ENCODE data around the gene TFAP2A.

TFAP2A gene

GRCh38 chr6:10405513-10405900, 9.4 kb downstream of the TFAP2A start:
- Histone ChIP-seq H3K79me2 (ENCODE audit: control insufficient read depth, insufficient read depth, low read length, poor library complexity) (peaks cover 16% of the 10 kb centered on the region), H3K36me3 (ENCODE audit: control insufficient read depth in 1 of 2, insufficient read depth in 2 of 2, low read length in 2 of 2) (peaks cover 16 to 38% of the 10 kb centered on the region in 2 experiments), H3K79me1 (ENCODE audit: low read length) (peaks cover 22% of the 10 kb centered on the region), H3K9me3 (ENCODE audit: insufficient read depth, low read depth, low read length) (no peaks in the 10 kb centered on the region), H3K4ac (ENCODE audit: low read depth, low read length) (no peak overlapping the region), H3K18ac (ENCODE audit: low read length) (no peak overlapping the region), H3K27ac (ENCODE audit: low read depth, low read length) (peak overlapping the region; percentile 37), H4K12ac (ENCODE audit: low read depth, low read length) (no peak overlapping the region), H2BK5ac (ENCODE audit: low read depth, low read length, poor library complexity) (no peak overlapping the region), H3K23ac (ENCODE audit: low read length) (no peak overlapping the region), H2AK5ac (ENCODE audit: low read length) (no peak overlapping the region), H4K8ac (ENCODE audit: low read depth, low read length) (no peak overlapping the region), H3K4me2 (ENCODE audit: low read length) (peak overlapping the region; percentile 75), H2AFZ (ENCODE audit: insufficient read depth, low read length, poor library complexity) (no peak overlapping the region), H3K14ac (ENCODE audit: low read length) (no peak overlapping the region), H4K91ac (ENCODE audit: low read depth, low read length) (no peak overlapping the region), H3K9ac (ENCODE audit: low read length) (no peak overlapping the region), H3K27me3 (ENCODE audit: insufficient read depth, low read length) (no peaks in the 10 kb centered on the region), H3K4me3 (ENCODE audit: low read depth, low read length) (no peak overlapping the region), H3K4me1 (ENCODE audit: control insufficient read depth in 1 of 2, insufficient read depth in 2 of 2, low read length in 2 of 2) (peaks cover 15 to 24% of the 10 kb centered on the region in 2 experiments), H2BK12ac (ENCODE audit: low read length) (no peak overlapping the region), H2BK120ac (ENCODE audit: insufficient read depth, low read length, poor library complexity) (no peak overlapping the region)
- no CpG with 5 or more reads among the region's 3 CpGs for WGBS (ENCODE audit: extremely low coverage, insufficient coverage, insufficient read length)
- DNase-seq = no peak

- peak overlapping the region; percentile 61 for H3K4me3 ChIP-seq (ENCODE audit: low read depth, low read length)
- peak overlapping the region; percentile 95 for H3K18ac ChIP-seq (ENCODE audit: low read length)
- peak overlapping the region; percentile 90 for H3K14ac ChIP-seq (ENCODE audit: low read length)
- H3K4me2 ChIP-seq (ENCODE audit: low read length) = peak overlapping the region; percentile 75
- WGBS (ENCODE audit: extremely low coverage, insufficient coverage, insufficient read length) = no CpG with 5 or more reads among the region's 31 CpGs
- H4K8ac ChIP-seq (ENCODE audit: low read depth, low read length) = peak overlapping the region; percentile 92
- peak overlapping the region; percentile 84 for H2BK12ac ChIP-seq (ENCODE audit: low read length)
- peaks cover 12% of the 10 kb centered on the region for H3K79me2 ChIP-seq (ENCODE audit: control insufficient read depth, insufficient read depth, low read length, poor library complexity)
- no peaks in the 10 kb centered on the region for H3K27me3 ChIP-seq (ENCODE audit: insufficient read depth, low read length)
- peak overlapping the region; percentile 47 for H2AFZ ChIP-seq (ENCODE audit: insufficient read depth, low read length, poor library complexity)
- peak overlapping the region; percentile 49 for H4K12ac ChIP-seq (ENCODE audit: low read depth, low read length)
- peaks cover 20% of the 10 kb centered on the region for H3K79me1 ChIP-seq (ENCODE audit: low read length)
- peaks cover 15 to 27% of the 10 kb centered on the region in 2 experiments for H3K4me1 ChIP-seq (ENCODE audit: control insufficient read depth in 1 of 2, insufficient read depth in 2 of 2, low read length in 2 of 2)
- H3K9me3 ChIP-seq (ENCODE audit: insufficient read depth, low read depth, low read length) = no peaks in the 10 kb centered on the region
- H2AK5ac ChIP-seq (ENCODE audit: low read length) = peak overlapping the region; percentile 90
- H3K4ac ChIP-seq (ENCODE audit: low read depth, low read length) = peak overlapping the region; percentile 82
- H3K9ac ChIP-seq (ENCODE audit: low read length) = peak overlapping the region; percentile 82
- peak overlapping the region; percentile 86 for H4K91ac ChIP-seq (ENCODE audit: low read depth, low read length)
- peak overlapping the region; percentile 84 for H2BK120ac ChIP-seq (ENCODE audit: insufficient read depth, low read length, poor library complexity)
- DNase-seq = no peak
- H3K27ac ChIP-seq (ENCODE audit: low read depth, low read length) = peak overlapping the region; percentile 87
- H3K23ac ChIP-seq (ENCODE audit: low read length) = no peak overlapping the region
- H2BK5ac ChIP-seq (ENCODE audit: low read depth, low read length, poor library complexity) = peak overlapping the region; percentile 87
- peaks cover 12 to 36% of the 10 kb centered on the region in 2 experiments for H3K36me3 ChIP-seq (ENCODE audit: control insufficient read depth in 1 of 2, insufficient read depth in 2 of 2, low read length in 2 of 2)
Observed at GRCh38 chr6:10404799-10405512, 9.9 kb downstream of the TFAP2A start.

DNA sequence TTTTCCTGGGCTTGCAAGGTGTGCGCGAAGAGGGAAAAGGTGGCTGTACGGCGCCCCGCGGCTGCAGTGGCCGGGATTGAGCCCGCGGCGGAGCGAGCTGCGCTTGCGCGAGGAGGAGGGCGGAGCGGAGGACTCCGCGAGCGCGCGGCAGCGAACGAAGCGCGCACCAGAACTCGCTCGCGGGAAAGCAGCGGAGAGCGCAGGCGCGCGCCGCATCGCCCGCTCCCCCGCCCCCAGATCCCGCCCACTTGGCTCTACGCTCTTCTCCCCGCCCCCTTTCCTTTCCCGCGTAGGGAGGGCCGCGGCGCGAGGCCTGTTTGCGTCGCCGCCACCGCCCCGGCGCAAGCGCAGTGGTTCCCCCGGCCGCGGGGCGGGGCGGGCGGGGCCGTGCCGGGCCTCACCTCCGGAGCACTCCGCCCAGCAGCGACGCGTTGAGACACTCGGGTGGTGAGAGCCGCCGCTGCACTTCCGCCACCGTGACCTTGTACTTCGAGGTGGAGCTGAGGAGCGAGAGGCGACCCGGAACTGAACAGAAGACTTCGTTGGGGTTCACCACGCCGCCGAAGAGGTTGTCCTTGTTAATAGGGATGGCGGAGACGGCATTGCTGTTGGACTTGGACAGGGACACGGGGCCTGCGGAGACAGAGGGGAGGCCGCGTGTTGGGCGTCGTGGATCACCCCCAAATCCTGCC, 10.6 kb downstream of the TFAP2A start:
- WGBS (ENCODE audit: extremely low coverage, insufficient coverage, insufficient read length) = no CpG with 5 or more reads among the region's 87 CpGs
- H4K8ac ChIP-seq (ENCODE audit: low read depth, low read length) = peak overlapping the region; percentile 92
- no peaks in the 10 kb centered on the region for H3K27me3 ChIP-seq (ENCODE audit: insufficient read depth, low read length)
- peaks cover 5% of the 10 kb centered on the region for H3K79me2 ChIP-seq (ENCODE audit: control insufficient read depth, insufficient read depth, low read length, poor library complexity)
- H3K23ac ChIP-seq (ENCODE audit: low read length) = no peak overlapping the region
- peaks cover 20 to 30% of the 10 kb centered on the region in 2 experiments for H3K4me1 ChIP-seq (ENCODE audit: control insufficient read depth in 1 of 2, insufficient read depth in 2 of 2, low read length in 2 of 2)
- peak overlapping the region; percentile 90 for H2AK5ac ChIP-seq (ENCODE audit: low read length)
- peak overlapping the region; percentile 61 for H3K4me3 ChIP-seq (ENCODE audit: low read depth, low read length)
- H4K91ac ChIP-seq (ENCODE audit: low read depth, low read length) = peak overlapping the region; percentile 86
- H2BK5ac ChIP-seq (ENCODE audit: low read depth, low read length, poor library complexity) = peak overlapping the region; percentile 87
- peak overlapping the region; percentile 95 for H3K27ac ChIP-seq (ENCODE audit: low read depth, low read length)
- H3K79me1 ChIP-seq (ENCODE audit: low read length) = peaks cover 20% of the 10 kb centered on the region
- peak; percentile 91 to 98 for DNase-seq
- H4K12ac ChIP-seq (ENCODE audit: low read depth, low read length) = peak overlapping the region; percentile 49
- H3K18ac ChIP-seq (ENCODE audit: low read length) = peak overlapping the region; percentile 95
- peak overlapping the region; percentile 82 for H3K4ac ChIP-seq (ENCODE audit: low read depth, low read length)
- peak overlapping the region; percentile 90 for H3K14ac ChIP-seq (ENCODE audit: low read length)
- peak overlapping the region; percentile 79 for H2BK12ac ChIP-seq (ENCODE audit: low read length)
- H3K9ac ChIP-seq (ENCODE audit: low read length) = peak overlapping the region; percentile 82
- H2BK120ac ChIP-seq (ENCODE audit: insufficient read depth, low read length, poor library complexity) = peak overlapping the region; percentile 84
- peaks cover 11 to 35% of the 10 kb centered on the region in 2 experiments for H3K36me3 ChIP-seq (ENCODE audit: control insufficient read depth in 1 of 2, insufficient read depth in 2 of 2, low read length in 2 of 2)
- H3K9me3 ChIP-seq (ENCODE audit: insufficient read depth, low read depth, low read length) = no peaks in the 10 kb centered on the region
- H3K4me2 ChIP-seq (ENCODE audit: low read length) = peak overlapping the region; percentile 75
- H2AFZ ChIP-seq (ENCODE audit: insufficient read depth, low read length, poor library complexity) = peak overlapping the region; percentile 57

DNA sequence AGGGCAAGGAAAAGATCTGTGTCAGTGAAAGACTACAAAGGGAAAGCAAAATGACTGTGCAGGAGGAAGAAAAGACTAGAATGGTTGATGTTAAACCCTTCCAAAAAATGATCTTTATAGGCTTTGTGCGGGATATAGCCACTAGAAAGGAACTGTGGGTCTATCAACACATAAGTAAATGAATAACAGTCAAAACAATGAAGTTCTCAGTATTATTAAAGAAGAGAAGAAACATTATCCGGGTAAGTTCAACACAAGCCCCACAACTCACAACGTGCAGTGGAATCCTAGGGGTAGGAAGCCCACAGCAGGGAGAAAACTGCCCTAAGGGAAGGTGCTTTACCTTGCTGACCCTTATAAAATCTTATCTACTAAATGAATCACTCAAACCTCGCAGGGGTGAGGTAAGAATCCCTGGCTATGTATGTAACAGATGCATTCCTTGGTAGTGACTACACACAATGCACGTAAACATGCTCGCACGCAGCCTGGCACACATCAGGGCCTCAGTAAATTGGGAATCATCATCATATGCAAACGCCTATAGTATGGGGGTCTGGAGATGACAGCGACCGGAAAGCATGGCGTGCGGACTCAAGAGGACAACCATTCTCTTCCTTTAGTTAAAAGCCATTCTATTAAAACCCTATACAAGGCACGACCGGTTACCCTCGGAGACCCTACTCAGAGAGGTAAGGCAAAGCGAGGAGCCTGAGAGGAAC, 11.3 kb downstream of the TFAP2A start:
- Histone ChIP-seq H3K4me1 (ENCODE audit: control insufficient read depth in 1 of 2, insufficient read depth in 2 of 2, low read length in 2 of 2) (peaks cover 20 to 32% of the 10 kb centered on the region in 2 experiments), H3K36me3 (ENCODE audit: control insufficient read depth in 1 of 2, insufficient read depth in 2 of 2, low read length in 2 of 2) (peaks cover 14 to 41% of the 10 kb centered on the region in 2 experiments), H3K9me3 (ENCODE audit: insufficient read depth, low read depth, low read length) (no peaks in the 10 kb centered on the region), H3K4ac (ENCODE audit: low read depth, low read length) (no peak overlapping the region), H3K4me3 (ENCODE audit: low read depth, low read length) (peak overlapping the region; percentile 49), H4K12ac (ENCODE audit: low read depth, low read length) (peak overlapping the region; percentile 35), H2BK5ac (ENCODE audit: low read depth, low read length, poor library complexity) (peak overlapping the region; percentile 87), H4K91ac (ENCODE audit: low read depth, low read length) (peak overlapping the region; percentile 79), H2AFZ (ENCODE audit: insufficient read depth, low read length, poor library complexity) (peak overlapping the region; percentile 57), H3K9ac (ENCODE audit: low read length) (peak overlapping the region; percentile 28), H2BK120ac (ENCODE audit: insufficient read depth, low read length, poor library complexity) (peak overlapping the region; percentile 64), H3K27me3 (ENCODE audit: insufficient read depth, low read length) (no peaks in the 10 kb centered on the region), H3K23ac (ENCODE audit: low read length) (no peak overlapping the region), H3K18ac (ENCODE audit: low read length) (peak overlapping the region; percentile 59), H4K8ac (ENCODE audit: low read depth, low read length) (peak overlapping the region; percentile 70), H2BK12ac (ENCODE audit: low read length) (no peak overlapping the region), H3K79me1 (ENCODE audit: low read length) (peaks cover 21% of the 10 kb centered on the region), H2AK5ac (ENCODE audit: low read length) (no peak overlapping the region), H3K27ac (ENCODE audit: low read depth, low read length) (peak overlapping the region; percentile 95), H3K14ac (ENCODE audit: low read length) (peak overlapping the region; percentile 74), H3K4me2 (ENCODE audit: low read length) (peak overlapping the region; percentile 62), H3K79me2 (ENCODE audit: control insufficient read depth, insufficient read depth, low read length, poor library complexity) (peaks cover 5% of the 10 kb centered on the region)
- WGBS (ENCODE audit: extremely low coverage, insufficient coverage, insufficient read length) = no CpG with 5 or more reads among the region's 16 CpGs
- DNase-seq = peak; percentile 92 to 98

All from trophoblast cell (in vitro differentiated cells and primary cell).